H9 (cell line): ENCODE measurements around the gene MTCL1. TPM values are rescaled to one million over a fixed set of nuclear protein-coding genes. Genes with fewer than 3 reads are reported as not detected.

ENCODE experiments used
- DNase-seq: peaks from one replicate; pipeline ENCODE4 v3.0.0-alpha.2; 2017
- H2AFZ ChIP-seq: one replicate; pipeline ENCODE4 v1.6.1; 2013; ENCODE audit warnings: mild to moderate bottlenecking, low read length, control low read depth, moderate library complexity
- H2AK5ac ChIP-seq: 2 replicates; pipeline ENCODE4 v1.6.1; 2013; ENCODE audit warnings: low read length, control low read depth, mixed read lengths; ENCODE audit not compliant: insufficient read length
- H2BK120ac ChIP-seq: one replicate; pipeline ENCODE4 v1.6.1; 2013; ENCODE audit warnings: low read depth, mild to moderate bottlenecking, low read length, control low read depth, inconsistent platforms; ENCODE audit not compliant: poor library complexity, severe bottlenecking
- H2BK12ac ChIP-seq: 2 replicates; pipeline ENCODE4 v1.6.1; 2013; ENCODE audit warnings: low read length, control low read depth, mixed read lengths, low read depth; ENCODE audit not compliant: insufficient read length
- H2BK15ac ChIP-seq: 2 replicates; pipeline ENCODE4 v1.6.1; 2013; ENCODE audit warnings: low read depth, low read length, control low read depth
- H2BK20ac ChIP-seq: one replicate; pipeline ENCODE4 v1.6.1; 2013; ENCODE audit warnings: low read depth, mild to moderate bottlenecking, low read length, control low read depth, inconsistent platforms; ENCODE audit not compliant: poor library complexity, severe bottlenecking
- H2BK5ac ChIP-seq: 2 replicates; pipeline ENCODE4 v1.6.1; 2013; ENCODE audit warnings: low read length, control low read depth, mixed read lengths; ENCODE audit not compliant: insufficient read length
- H3K14ac ChIP-seq: 2 replicates; pipeline ENCODE4 v1.6.1; 2013; ENCODE audit warnings: low read length, control low read depth; ENCODE audit not compliant: insufficient read depth
- H3K18ac ChIP-seq: 2 replicates; pipeline ENCODE4 v1.6.1; 2013; ENCODE audit warnings: low read depth, mild to moderate bottlenecking, mixed read lengths, low read length, control low read depth; ENCODE audit not compliant: insufficient read length
- H3K23ac ChIP-seq: 2 replicates; pipeline ENCODE4 v1.6.1; 2013; ENCODE audit warnings: low read length, control low read depth, mixed read lengths, low read depth; ENCODE audit not compliant: insufficient read length
- H3K23me2 ChIP-seq: 2 replicates; pipeline ENCODE4 v1.6.1; 2013; ENCODE audit warnings: low read depth, mild to moderate bottlenecking, mixed read lengths, low read length, control low read depth; ENCODE audit not compliant: insufficient read length, poor library complexity, severe bottlenecking
- H3K27ac ChIP-seq: 2 replicates; pipeline ENCODE4 v1.5.1; 2013; ENCODE audit warnings: low read length, control low read depth, mixed read lengths, low read depth; ENCODE audit not compliant: insufficient read length
- H3K27me3 ChIP-seq: 2 replicates; pipeline ENCODE4 v1.6.1; 2013; ENCODE audit warnings: low read length, control low read depth, inconsistent platforms; ENCODE audit not compliant: insufficient read depth
- H3K4ac ChIP-seq: 2 replicates; pipeline ENCODE4 v1.6.1; 2013; ENCODE audit warnings: low read depth, mild to moderate bottlenecking, control low read depth, inconsistent platforms, low read length, moderate library complexity
- H3K4me1 ChIP-seq: 2 replicates; pipeline ENCODE4 v1.6.1; 2013; ENCODE audit warnings: low read length, control low read depth, inconsistent platforms; ENCODE audit not compliant: insufficient read depth
- H3K4me2 ChIP-seq: 2 replicates; pipeline ENCODE4 v1.6.1; 2013; ENCODE audit warnings: low read length, control low read depth, mixed read lengths; ENCODE audit not compliant: insufficient read length, insufficient read depth
- H3K56ac ChIP-seq: 2 replicates; pipeline ENCODE4 v1.6.1; 2013; ENCODE audit warnings: low read depth, mild to moderate bottlenecking, mixed read lengths, low read length, control low read depth; ENCODE audit not compliant: insufficient read length
- H3K79me1 ChIP-seq: 2 replicates; pipeline ENCODE4 v1.6.1; 2013; ENCODE audit warnings: low read depth, mild to moderate bottlenecking, moderate library complexity, low read length, control low read depth, inconsistent platforms; ENCODE audit not compliant: insufficient read depth, poor library complexity, severe bottlenecking
- H3K79me2 ChIP-seq: 2 replicates; pipeline ENCODE4 v1.6.1; 2013; ENCODE audit warnings: low read length, control low read depth, inconsistent platforms; ENCODE audit not compliant: insufficient read depth
- H3K9ac ChIP-seq: 2 replicates; pipeline ENCODE4 v1.6.1; 2013; ENCODE audit warnings: low read length, control low read depth, mixed read lengths; ENCODE audit not compliant: insufficient read length; ENCODE audit errors: extremely low read depth
- H3K9me3 ChIP-seq: one replicate; pipeline ENCODE4 v1.6.1; 2013; ENCODE audit warnings: low read depth, low read length, inconsistent platforms; ENCODE audit not compliant: control insufficient read depth
- H3T11ph ChIP-seq: one replicate; pipeline ENCODE4 v1.6.1; 2013; ENCODE audit warnings: mild to moderate bottlenecking, low read length, control low read depth, inconsistent platforms
- H4K20me1 ChIP-seq: one replicate; pipeline ENCODE4 v1.6.1; 2013; ENCODE audit not compliant: control insufficient read depth, insufficient read length, insufficient read depth
- H4K5ac ChIP-seq: 2 replicates; pipeline ENCODE4 v1.6.1; 2013; ENCODE audit warnings: low read depth, mild to moderate bottlenecking, mixed read lengths, low read length, control low read depth; ENCODE audit not compliant: insufficient read length
- H4K8ac ChIP-seq: replicated peaks from 2 replicates; pipeline ENCODE4 v1.6.1; 2013; ENCODE audit warnings: low read length, control low read depth, mixed read lengths, low read depth; ENCODE audit not compliant: insufficient read length
- H4K91ac ChIP-seq: 2 replicates; pipeline ENCODE4 v1.6.1; 2013; ENCODE audit warnings: low read depth, mild to moderate bottlenecking, moderate library complexity, mixed read lengths, low read length, control low read depth; ENCODE audit not compliant: insufficient read length
- H3K27ac Mint-ChIP-seq, 3 experiments: 2 replicates in 2 of 3; 3 replicates in 1 of 3; pipeline ENCODE4 v1.8.0; 2020 to 2021; ENCODE audit warnings: mixed read lengths in 3 of 3, mild to moderate bottlenecking in 1 of 3, moderate library complexity in 1 of 3
- H3K27me3 Mint-ChIP-seq: 2 replicates; pipeline ENCODE4 v1.8.0; 2021; ENCODE audit warnings: low read depth, mild to moderate bottlenecking, moderate library complexity, mixed read lengths
- H3K36me3 Mint-ChIP-seq, 3 experiments: 2 replicates in 2 of 3; 3 replicates in 1 of 3; pipeline ENCODE4 v1.8.0; 2020 to 2021; ENCODE audit warnings: low read depth in 3 of 3, mixed read lengths in 3 of 3; ENCODE audit not compliant: insufficient read depth in 1 of 3
- H3K4me1 Mint-ChIP-seq, 2 experiments: 2 replicates each; pipeline ENCODE4 v1.8.0; 2020; ENCODE audit warnings: mixed read lengths in 2 of 2
- H3K4me3 Mint-ChIP-seq, 2 experiments: 2 replicates in 1 of 2; 3 replicates in 1 of 2; pipeline ENCODE4 v1.8.0; 2020 to 2021; ENCODE audit warnings: mild to moderate bottlenecking in 2 of 2, mixed read lengths in 2 of 2, moderate library complexity in 1 of 2
- H3K9me3 Mint-ChIP-seq, 2 experiments: 2 replicates in 1 of 2; 3 replicates in 1 of 2; pipeline ENCODE4 v1.8.0; 2020; ENCODE audit warnings: mild to moderate bottlenecking in 2 of 2, mixed read lengths in 2 of 2, moderate library complexity in 1 of 2
- WGBS: extraction: QIAGEN DNeasy Blood & Tissue Kit; methylation state at CpG from one replicate; pipeline ENCODE4 v1.1.7; 2013; ENCODE audit warnings: missing lambda C conversion rate, low lambda C conversion rate, mixed read lengths; ENCODE audit not compliant: insufficient read length; ENCODE audit errors: extremely low coverage; 5-methylcytosine and 5-hydroxymethylcytosine counted together
- total RNA-seq: library from RNA; stranded (reverse); gene quantifications from 2 replicates; pipeline ENCODE4 v1.2.1, GENCODE V29; 2021
- TF ChIP-seq, protein P1 (sequence below): fragments of 200-600 bp; sonication (generic); conservative IDR thresholded peaks from 3 replicates; pipeline ENCODE4 v1.8.0; 2021; ENCODE audit warnings: antibody characterized with exemption, mild to moderate bottlenecking

The MTCL1 gene
- total RNA-seq, 1 experiment from 2014 or later: 50.7 TPM

DNA sequence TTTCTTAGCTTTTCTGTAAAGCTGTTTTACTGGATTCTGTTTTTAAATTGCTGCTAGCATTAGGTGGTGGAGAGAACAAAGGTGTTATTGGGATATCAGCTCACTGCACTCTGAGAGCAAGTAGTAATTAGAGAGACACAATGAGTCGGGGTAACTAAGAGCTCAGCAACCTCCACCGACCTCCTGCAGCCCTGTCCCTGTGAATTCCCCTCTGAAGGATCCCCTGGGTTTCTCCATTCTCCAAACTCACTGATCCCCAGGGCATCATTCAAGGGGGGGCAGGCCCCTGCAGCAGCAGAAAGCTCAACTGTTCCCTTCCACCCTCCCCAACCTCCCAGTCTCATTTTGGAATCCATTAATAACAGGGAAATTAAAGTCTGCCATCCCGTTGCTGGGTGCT, 73.0 kb downstream of the MTCL1 start:
- no peak overlapping the region for H3K4ac ChIP-seq
- no peak overlapping the region for H2BK120ac ChIP-seq
- H3K18ac ChIP-seq: no peak overlapping the region
- no peak overlapping the region for H3K27ac ChIP-seq
- no peak overlapping the region for H2BK20ac ChIP-seq
- no peak overlapping the region for H3K9ac ChIP-seq
- no peak overlapping the region for H4K91ac ChIP-seq
- H4K5ac ChIP-seq: no peak overlapping the region
- Mint-ChIP-seq H3K27me3 (no peaks in the 10 kb centered on the region), H3K4me3 (no peak overlapping the region), H3K36me3 (peaks cover 2 to 24% (median 16%) of the 10 kb centered on the region in 3 experiments; a peak in 6 of 7 replicates), H3K4me1 (peaks cover 41 to 67% of the 10 kb centered on the region in 2 experiments), H3K27ac (peak overlapping the region; percentile 57 to 98 (median 89); a peak in 5 of 7 replicates), H3K9me3 (no peaks in the 10 kb centered on the region)
- H3K27me3 ChIP-seq: no peaks in the 10 kb centered on the region
- no CpG with 5 or more reads among the region's 3 CpGs for WGBS
- H3K23ac ChIP-seq: no peak overlapping the region
- H4K20me1 ChIP-seq: no peaks in the 10 kb centered on the region
- no peak overlapping the region for H2AK5ac ChIP-seq
- H2BK5ac ChIP-seq: no peak overlapping the region
- no peak for DNase-seq
- H3K14ac ChIP-seq: no peak overlapping the region
- H2BK12ac ChIP-seq: no peak overlapping the region
- no peaks in the 10 kb centered on the region for H3K4me1 ChIP-seq
- no peaks in the 10 kb centered on the region for H3K9me3 ChIP-seq
- no peaks in the 10 kb centered on the region for H3K23me2 ChIP-seq
- H3K79me2 ChIP-seq: no peaks in the 10 kb centered on the region
- TF ChIP-seq, protein P1, sequence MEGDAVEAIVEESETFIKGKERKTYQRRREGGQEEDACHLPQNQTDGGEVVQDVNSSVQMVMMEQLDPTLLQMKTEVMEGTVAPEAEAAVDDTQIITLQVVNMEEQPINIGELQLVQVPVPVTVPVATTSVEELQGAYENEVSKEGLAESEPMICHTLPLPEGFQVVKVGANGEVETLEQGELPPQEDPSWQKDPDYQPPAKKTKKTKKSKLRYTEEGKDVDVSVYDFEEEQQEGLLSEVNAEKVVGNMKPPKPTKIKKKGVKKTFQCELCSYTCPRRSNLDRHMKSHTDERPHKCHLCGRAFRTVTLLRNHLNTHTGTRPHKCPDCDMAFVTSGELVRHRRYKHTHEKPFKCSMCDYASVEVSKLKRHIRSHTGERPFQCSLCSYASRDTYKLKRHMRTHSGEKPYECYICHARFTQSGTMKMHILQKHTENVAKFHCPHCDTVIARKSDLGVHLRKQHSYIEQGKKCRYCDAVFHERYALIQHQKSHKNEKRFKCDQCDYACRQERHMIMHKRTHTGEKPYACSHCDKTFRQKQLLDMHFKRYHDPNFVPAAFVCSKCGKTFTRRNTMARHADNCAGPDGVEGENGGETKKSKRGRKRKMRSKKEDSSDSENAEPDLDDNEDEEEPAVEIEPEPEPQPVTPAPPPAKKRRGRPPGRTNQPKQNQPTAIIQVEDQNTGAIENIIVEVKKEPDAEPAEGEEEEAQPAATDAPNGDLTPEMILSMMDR: no peak
- no peak overlapping the region for H3K4me2 ChIP-seq
- no peak overlapping the region for H2BK15ac ChIP-seq
- no peak overlapping the region for H4K8ac ChIP-seq
- no peak overlapping the region for H3T11ph ChIP-seq
- no peak overlapping the region for H3K56ac ChIP-seq
- H2AFZ ChIP-seq: no peak overlapping the region
- no peaks in the 10 kb centered on the region for H3K79me1 ChIP-seq
